Neural cell (in vitro differentiated cells): ENCODE results near the gene TIAM2.

Experiments used
- TAF1 ChIP-seq: IDR thresholded peaks from 2 replicates; pipeline ENCODE4 v1.6.1; 2012; ENCODE audit warnings: low read depth
- TF ChIP-seq, protein P1 (sequence below): fragments of 450-650 bp; IDR thresholded peaks from 2 replicates; pipeline ENCODE4 v1.5.1; 2014; ENCODE audit warnings: antibody characterized with exemption, mild to moderate bottlenecking, moderate library complexity; ENCODE audit not compliant: poor library complexity, severe bottlenecking

GRCh38 chr6:155115893-155116570 lies 120.9 kb downstream of the TIAM2 start:
- TF ChIP-seq, protein P1, sequence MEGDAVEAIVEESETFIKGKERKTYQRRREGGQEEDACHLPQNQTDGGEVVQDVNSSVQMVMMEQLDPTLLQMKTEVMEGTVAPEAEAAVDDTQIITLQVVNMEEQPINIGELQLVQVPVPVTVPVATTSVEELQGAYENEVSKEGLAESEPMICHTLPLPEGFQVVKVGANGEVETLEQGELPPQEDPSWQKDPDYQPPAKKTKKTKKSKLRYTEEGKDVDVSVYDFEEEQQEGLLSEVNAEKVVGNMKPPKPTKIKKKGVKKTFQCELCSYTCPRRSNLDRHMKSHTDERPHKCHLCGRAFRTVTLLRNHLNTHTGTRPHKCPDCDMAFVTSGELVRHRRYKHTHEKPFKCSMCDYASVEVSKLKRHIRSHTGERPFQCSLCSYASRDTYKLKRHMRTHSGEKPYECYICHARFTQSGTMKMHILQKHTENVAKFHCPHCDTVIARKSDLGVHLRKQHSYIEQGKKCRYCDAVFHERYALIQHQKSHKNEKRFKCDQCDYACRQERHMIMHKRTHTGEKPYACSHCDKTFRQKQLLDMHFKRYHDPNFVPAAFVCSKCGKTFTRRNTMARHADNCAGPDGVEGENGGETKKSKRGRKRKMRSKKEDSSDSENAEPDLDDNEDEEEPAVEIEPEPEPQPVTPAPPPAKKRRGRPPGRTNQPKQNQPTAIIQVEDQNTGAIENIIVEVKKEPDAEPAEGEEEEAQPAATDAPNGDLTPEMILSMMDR: no peak
- no peak for TF ChIP-seq TAF1
